Testis (tissue), 5 donors: ENCODE results near the gene GPX5. TPM values are rescaled to one million over a fixed set of nuclear protein-coding genes. Genes with fewer than 3 reads are reported as not detected.

Experiments
- DNase-seq: peaks from one replicate; pipeline ENCODE4 v3.0.0-alpha.2; 2019
- H3K27ac ChIP-seq, 2 donors: fragments of 200-600 bp; sonication (generic); one replicate each; pipeline ENCODE4 v1.5.1; 2019
- H3K27me3 ChIP-seq: fragments of 200-600 bp; sonication (generic); one replicate; pipeline ENCODE4 v1.5.1; 2019
- H3K36me3 ChIP-seq: fragments of 200-600 bp; sonication (generic); one replicate; pipeline ENCODE4 v1.5.1; 2017; ENCODE audit warnings: low read depth; ENCODE audit errors: missing control alignments
- H3K4me1 ChIP-seq: fragments of 200-600 bp; sonication (generic); one replicate; pipeline ENCODE4 v1.5.1; 2019
- H3K4me3 ChIP-seq, 2 donors: fragments of 200-600 bp; sonication (generic); one replicate each; pipeline ENCODE4 v1.5.1; 2017 to 2019
- H3K9me3 ChIP-seq: fragments of 200-600 bp; sonication (generic); one replicate; pipeline ENCODE4 v1.5.1; 2017
- POLR2A ChIP-seq: fragments of 450-650 bp; IDR thresholded peaks from one replicate; pipeline ENCODE4 v1.6.1; 2017; ENCODE audit warnings: antibody characterized with exemption, mild to moderate bottlenecking, moderate library complexity
- WGBS, 2 donors: methylation state at CpG; one replicate each; pipeline ENCODE4 v1.1.5; 2018; 5-methylcytosine and 5-hydroxymethylcytosine counted together
- intact Hi-C: fragments of 100-400 bp; cut with DNase I; formaldehyde crosslinking; loops from one replicate; pipeline ENCODE4 v1.15.1; 2023; ENCODE audit warnings: low total_unique reads
- long read RNA-seq, 2 donors: transcript quantifications; one replicate each; lab custom pipeline, GENCODE V29; 2026
- polyA plus RNA-seq: library from polyadenylated mRNA; stranded (reverse); fragments of 350-450 nt; fragmentation: Illumina TruSeq; extraction: RNeasy Lipid Tissue Mini Kit (QIAGEN cat#74804); gene quantifications from one replicate; pipeline ENCODE4 v1.2.3, GENCODE V29; 2014; ENCODE audit warnings: low read depth, low replicate concordance; ENCODE audit not compliant: insufficient read depth
- total RNA-seq, 2 donors: library from RNA; depleted of rRNA; stranded (reverse); fragments of >200 nt; gene quantifications; one replicate each; pipeline ENCODE4 v1.2.3, GENCODE V29; 2016
- TF ChIP-seq, protein P1 (sequence below), 3 experiments: fragments of 450-650 bp in 2 of 3; fragments of 200-600 bp in 1 of 3; sonication (generic) in 1 of 3; IDR thresholded peaks; one replicate each; pipeline ENCODE4 v1.5.1; 2016 to 2019; ENCODE audit warnings: antibody characterized with exemption in 3 of 3, mild to moderate bottlenecking in 2 of 3, moderate library complexity in 1 of 3

The GPX5 gene, protein sequence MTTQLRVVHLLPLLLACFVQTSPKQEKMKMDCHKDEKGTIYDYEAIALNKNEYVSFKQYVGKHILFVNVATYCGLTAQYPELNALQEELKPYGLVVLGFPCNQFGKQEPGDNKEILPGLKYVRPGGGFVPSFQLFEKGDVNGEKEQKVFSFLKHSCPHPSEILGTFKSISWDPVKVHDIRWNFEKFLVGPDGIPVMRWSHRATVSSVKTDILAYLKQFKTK
- total RNA-seq: 1 to 10 TPM; 1.2 to 8.1 TPM
- polyA plus RNA-seq: 8.6 TPM
- long read RNA-seq, donor 1: 0 reads
- long read RNA-seq, donor 2: 0 reads

DNA sequence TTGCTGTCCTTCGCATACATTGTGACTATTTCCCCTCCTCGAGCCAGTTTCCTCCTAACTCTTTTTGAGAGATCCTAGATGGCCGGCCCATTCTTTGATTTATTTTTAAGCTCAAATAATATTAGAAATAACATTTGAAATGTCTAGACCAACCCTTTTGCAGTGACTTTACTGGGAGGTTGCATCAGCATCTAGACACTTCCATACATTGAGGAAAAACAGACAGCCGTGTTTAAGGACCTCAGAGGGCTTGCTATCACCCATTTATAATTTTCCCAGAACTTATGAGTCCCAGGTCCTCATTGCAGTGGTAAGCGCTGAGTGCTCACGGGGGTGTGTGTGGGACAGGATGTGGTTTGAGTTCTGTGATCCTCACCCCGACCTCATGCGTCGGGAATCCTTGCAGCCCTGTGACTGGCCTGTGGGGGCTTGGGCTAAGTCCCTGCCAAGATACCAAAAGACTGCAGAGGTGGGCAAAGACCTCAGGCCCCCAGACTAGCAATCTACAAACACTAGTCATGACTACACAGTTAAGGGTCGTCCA lies at the start of gene GPX5:
GPX5 (plus strand) TSS at position 386 of the 544 bp plus-strand sequence; CDS start at position 519, 133 bp downstream.
- no peak for DNase-seq
- no peak within 1 kb of the TSS for H3K27ac ChIP-seq
- no peaks in the 10 kb centered on the region for H3K36me3 ChIP-seq
- no peaks in the 10 kb centered on the region for H3K9me3 ChIP-seq
- intact Hi-C loops: no loop called here
- no peaks in the 10 kb centered on the region for H3K27me3 ChIP-seq
- TF ChIP-seq POLR2A: no peak
- TF ChIP-seq, protein P1, sequence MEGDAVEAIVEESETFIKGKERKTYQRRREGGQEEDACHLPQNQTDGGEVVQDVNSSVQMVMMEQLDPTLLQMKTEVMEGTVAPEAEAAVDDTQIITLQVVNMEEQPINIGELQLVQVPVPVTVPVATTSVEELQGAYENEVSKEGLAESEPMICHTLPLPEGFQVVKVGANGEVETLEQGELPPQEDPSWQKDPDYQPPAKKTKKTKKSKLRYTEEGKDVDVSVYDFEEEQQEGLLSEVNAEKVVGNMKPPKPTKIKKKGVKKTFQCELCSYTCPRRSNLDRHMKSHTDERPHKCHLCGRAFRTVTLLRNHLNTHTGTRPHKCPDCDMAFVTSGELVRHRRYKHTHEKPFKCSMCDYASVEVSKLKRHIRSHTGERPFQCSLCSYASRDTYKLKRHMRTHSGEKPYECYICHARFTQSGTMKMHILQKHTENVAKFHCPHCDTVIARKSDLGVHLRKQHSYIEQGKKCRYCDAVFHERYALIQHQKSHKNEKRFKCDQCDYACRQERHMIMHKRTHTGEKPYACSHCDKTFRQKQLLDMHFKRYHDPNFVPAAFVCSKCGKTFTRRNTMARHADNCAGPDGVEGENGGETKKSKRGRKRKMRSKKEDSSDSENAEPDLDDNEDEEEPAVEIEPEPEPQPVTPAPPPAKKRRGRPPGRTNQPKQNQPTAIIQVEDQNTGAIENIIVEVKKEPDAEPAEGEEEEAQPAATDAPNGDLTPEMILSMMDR (IDR thresholded peaks at IDR 0.05): no peak
- H3K4me3 ChIP-seq: no peak within 1 kb of the TSS
- H3K4me1 ChIP-seq: no peaks in the 10 kb centered on the region
- 64 to 77% methylated on average over 7 to 10 of the region's 10 CpGs for WGBS, 2 donors

DNA sequence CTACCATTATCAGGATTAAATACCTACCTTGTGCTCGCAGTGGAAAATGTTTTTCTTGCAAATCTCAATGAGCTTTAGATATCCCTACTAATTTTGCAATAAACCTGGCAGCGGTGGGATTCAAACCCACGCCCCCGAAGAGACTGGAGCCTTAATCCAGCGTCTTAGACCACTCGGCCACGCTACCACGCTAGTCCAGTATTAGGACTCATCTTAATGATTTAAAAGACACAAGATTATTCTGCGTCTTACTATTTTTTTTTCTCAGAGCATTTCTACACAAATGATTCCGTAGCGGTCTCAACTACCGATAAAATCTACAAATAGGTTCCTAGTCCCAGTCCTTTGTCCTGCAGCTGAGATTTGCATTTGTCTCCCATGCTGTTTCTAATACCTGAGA lies 47.2 kb upstream of the GPX5 start:
- no peak for DNase-seq
- Histone ChIP-seq H3K27ac (no peak overlapping the region), H3K9me3 (no peaks in the 10 kb centered on the region), H3K4me1 (no peaks in the 10 kb centered on the region), H3K4me3 (no peak overlapping the region), H3K27me3 (no peaks in the 10 kb centered on the region), H3K36me3 (no peaks in the 10 kb centered on the region)
- WGBS, 2 donors: 39 to 40% methylated on average over 12 of the region's 12 CpGs
- TF ChIP-seq POLR2A: no peak
- TF ChIP-seq, protein P1 (IDR thresholded peaks at IDR 0.05): no peak
- intact Hi-C loops: no loop called here

DNA sequence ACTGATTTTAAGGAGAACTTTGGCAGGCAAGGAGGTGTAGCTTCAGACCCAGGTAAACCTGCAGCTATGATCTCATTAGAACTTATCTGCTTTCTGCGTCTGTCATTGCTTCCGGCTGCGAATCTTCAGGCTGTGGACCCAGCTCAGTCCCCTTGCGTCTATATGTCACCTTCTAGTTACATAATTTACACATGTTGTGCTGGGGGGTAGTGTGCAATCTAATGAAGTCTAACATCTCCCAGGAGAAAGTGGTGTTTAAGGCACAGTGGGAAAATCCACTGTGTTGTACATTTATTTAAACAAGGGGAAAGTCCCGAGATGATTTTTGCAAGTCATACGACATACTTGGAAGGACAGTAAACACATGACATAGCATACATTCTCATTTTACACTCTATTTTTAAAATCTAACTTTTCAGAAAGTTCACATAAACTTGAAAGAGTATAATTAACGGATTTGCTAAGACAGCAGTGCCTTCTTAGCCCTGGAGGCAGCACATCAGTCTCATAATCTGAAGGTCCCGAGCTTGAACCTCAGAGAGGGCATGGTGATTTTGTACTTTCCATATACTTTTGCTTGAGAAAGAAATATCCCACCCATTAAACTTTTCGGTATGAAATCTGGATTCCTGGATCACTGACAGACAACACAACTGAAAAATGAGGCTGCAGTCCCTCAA lies 45.3 kb upstream of the GPX5 start:
- Histone ChIP-seq H3K4me3 (no peak overlapping the region), H3K27me3 (no peaks in the 10 kb centered on the region), H3K4me1 (no peaks in the 10 kb centered on the region), H3K36me3 (no peaks in the 10 kb centered on the region), H3K9me3 (no peaks in the 10 kb centered on the region), H3K27ac (no peak overlapping the region)
- no peak for DNase-seq
- intact Hi-C loops: no loop called here
- TF ChIP-seq, protein P1 (IDR thresholded peaks at IDR 0.05): no peak
- TF ChIP-seq POLR2A: no peak
- WGBS, 2 donors: 75 to 82% methylated on average over 9 of the region's 9 CpGs

DNA sequence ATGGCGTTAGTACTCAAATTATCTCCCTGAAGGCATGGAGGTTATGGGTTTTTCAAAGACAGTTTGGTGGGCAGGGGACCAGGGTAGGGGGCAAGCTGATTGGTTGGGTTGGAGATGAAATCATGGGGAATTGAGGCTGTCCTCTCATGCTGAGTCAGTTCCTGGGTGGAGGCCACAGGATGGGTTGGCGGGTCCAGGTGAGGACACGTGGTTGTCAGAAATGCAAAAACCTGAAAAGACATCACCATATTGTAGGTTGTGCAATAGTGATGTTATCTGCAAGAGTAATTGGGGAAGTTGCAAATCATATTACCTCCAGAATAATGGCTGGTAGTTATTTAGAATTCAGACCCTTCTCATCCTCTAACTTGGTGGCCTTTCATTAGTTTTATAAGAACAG lies 40.2 kb upstream of the GPX5 start:
- H3K36me3 ChIP-seq: no peaks in the 10 kb centered on the region
- TF ChIP-seq, protein P1 (IDR thresholded peaks at IDR 0.05): no peak
- no peak for TF ChIP-seq POLR2A
- H3K27ac ChIP-seq: no peak overlapping the region
- intact Hi-C loops: no loop called here
- 91 to 97% methylated on average over 3 of the region's 3 CpGs for WGBS, 2 donors
- no peaks in the 10 kb centered on the region for H3K27me3 ChIP-seq
- H3K4me1 ChIP-seq: peaks cover 7% of the 10 kb centered on the region
- no peaks in the 10 kb centered on the region for H3K9me3 ChIP-seq
- H3K4me3 ChIP-seq: no peak overlapping the region
- DNase-seq: no peak
